ENCODE results near the gene GIPC2.
"Not testable (repeated sequence)": the region's sequence is repeated elsewhere in the genome, so short reads cannot be mapped to it uniquely, and the experiment has no call there.

The GIPC2 gene

DNA sequence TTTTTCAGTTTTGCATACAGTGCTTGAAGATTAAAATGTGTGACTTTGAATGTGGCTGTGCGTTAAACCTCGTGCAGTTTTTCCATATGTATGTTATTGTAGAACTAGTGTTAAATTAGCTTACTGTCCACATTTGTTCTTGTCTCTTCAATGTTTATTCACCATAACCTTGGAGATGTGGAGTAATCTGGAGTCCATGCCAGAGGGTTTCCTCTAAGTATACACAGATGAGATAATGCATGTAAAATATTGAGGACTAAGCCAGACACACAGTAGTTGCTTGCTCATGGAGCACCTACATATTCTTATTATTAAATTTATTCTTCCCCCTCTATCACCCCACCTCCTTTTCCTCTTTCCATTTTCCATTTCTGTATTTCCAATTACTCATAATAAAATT is 7.7 kb upstream of the GIPC2 start:
- DNase-seq = peak; percentile 56

GRCh38 chr1:78038491-78038939 is 7.3 kb upstream of the GIPC2 start:
- peak; percentile 84 for DNase-seq

DNA sequence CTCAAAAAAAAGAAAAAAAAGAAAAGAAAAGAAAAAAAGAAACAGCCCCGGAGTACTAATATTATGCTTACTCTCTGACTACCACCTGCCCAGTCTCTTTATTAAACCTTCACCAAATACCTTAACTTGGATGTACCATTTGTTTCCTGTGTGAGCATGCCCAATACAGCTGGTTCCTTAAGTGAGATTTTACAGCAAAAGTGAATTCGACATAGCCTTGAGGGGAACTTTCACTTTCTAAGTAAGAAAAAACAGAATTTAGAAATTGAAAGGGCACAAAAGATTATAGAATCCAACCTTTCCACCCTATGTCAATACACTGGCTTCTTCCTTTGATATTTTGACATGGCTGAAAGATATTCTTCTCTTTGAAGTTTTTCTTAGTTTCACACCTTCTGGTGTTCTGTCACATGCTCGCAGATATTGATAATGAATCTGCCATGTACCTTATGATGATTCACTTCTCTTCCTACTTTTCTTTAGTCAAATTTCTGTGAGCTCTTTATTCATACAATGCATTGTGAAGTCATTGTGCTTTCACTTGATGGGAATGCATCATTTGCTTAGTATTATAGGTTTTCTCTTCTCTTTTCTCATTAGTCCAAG is 5.2 kb upstream of the GIPC2 start:
- no peak for DNase-seq

DNA sequence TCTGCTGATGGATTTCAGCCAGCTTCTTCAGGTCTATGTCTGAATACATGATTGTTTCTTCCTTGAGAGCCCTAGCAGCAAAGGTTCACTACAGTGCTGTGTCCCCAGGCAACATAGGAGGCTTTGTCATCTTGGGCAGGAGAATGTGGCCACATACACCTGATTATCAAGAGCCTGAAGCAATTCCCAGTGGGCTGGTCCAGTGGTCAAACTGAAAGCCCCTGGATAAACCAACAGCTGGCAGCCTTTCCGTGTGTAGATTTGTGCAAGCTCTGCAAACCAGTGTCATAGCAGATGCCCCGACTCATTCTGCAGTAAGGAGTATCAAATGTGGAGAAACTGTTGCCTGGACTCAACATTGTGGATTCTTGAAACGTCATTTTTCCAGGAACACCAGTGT is 2.3 kb upstream of the GIPC2 start:
- DNase-seq = no peak

DNA sequence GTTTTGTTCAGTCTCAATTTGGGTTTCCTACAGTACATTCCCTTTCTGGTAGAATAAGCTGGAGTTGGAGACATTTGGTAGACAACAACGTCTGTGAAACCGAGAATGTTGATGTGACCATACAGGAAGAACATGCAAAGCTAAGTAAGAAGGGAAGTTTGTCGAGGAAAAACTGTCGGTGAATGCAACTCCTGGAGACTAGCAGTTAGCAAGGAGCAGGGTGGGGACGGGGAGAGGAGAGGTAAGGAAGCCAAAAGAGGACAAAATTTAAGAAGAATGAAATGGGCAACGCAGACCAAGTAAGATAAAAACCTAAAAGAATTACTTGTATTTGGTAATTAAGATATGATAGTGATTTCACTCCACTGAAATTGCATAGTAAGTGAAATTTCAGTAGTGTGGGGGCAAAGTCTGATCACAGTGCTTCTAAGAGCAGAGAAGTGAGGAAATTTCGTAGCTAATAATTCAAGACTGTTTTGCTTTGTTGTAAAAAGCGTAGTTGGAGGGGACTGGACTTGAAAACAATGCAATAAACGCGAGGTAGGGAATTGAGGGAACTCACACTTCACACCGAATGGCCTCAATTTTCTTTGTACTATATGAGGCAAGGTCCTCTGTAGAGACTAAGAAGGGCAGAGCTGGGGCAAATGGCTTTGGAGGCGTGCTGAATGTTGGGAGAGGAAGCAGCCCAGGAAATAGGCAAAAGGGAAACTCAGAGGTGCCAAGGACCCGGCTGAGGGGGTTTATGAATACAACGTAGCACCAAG is 787 bp upstream of the GIPC2 start:
- no peak for DNase-seq

- DNase-seq = no peak
Observed at GRCh38 chr1:78045563-78045925, 222 bp upstream of the GIPC2 start.

- no peak for DNase-seq
Observed at GRCh38 chr1:78047106-78047505, 1.3 kb downstream of the GIPC2 start.

DNA sequence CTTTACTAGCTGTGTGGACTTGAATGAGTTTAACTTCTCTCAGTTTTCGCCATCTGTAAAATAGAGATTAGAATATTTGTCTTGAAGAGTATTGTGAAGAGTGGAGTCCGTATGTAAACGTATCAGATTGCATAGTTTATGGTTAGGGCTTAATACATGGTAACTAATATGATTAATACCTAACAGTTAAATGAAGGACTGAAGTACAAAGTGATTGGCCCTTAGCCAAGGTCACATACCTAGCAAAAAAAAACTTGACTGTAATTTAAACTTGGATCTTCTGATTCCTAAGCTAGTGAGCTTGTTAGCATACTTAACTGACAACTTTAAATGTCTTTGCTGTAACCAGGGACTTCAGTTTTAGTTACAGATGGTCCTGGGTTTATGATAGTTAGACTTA is 1.9 kb downstream of the GIPC2 start:
- DNase-seq = no peak

- no peak for DNase-seq
Observed at GRCh38 chr1:78048446-78048845, 2.7 kb downstream of the GIPC2 start.

DNA sequence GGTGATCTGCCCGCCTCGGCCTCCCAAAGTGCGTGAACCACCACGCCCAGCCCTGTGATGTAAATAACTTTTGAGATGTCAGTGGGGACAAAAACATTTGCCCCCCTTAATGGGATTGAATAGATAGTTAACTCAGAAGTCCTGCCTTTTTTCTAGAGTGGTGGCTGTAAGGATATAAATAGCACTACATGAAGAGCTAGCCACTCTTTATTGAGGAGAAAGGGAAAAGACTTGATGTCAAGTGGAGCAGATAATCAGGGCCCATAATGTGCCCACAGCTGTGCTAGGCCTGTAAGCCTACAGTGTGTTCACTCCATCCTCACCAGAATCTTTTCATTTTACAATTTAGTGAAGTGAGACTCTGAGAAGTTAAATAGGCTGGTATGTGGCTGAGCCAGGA is 3.6 kb downstream of the GIPC2 start:
- no peak for DNase-seq

GRCh38 chr1:78051005-78051404 is 5.2 kb downstream of the GIPC2 start:
- no peak for DNase-seq

GRCh38 chr1:78052685-78053405 is 7.1 kb downstream of the GIPC2 start:
- no peak for DNase-seq

DNA sequence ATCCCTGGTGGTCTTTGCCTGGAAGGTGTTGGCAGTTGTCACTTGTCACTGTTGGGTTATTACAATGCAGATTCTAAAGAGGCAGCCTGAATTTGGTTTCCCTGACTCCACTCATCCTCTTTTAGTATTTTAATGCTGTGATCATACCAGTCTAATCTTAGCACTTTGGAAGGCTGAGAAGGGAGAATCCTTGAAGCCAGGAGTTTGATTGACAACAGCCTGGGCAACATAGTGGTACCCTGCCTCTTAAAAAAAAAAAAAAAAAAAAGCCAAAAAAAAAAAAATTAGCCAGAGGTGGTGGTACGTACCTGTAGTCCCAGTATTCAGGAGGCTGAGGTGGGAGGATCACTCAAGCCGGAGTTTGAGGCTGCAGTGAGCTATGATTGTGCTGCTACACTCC is 7.7 kb downstream of the GIPC2 start:
- DNase-seq = no peak

- no peak for DNase-seq
Observed at GRCh38 chr1:78054559-78054958, 8.8 kb downstream of the GIPC2 start.

GRCh38 chr1:78054972-78055371 is 9.2 kb downstream of the GIPC2 start:
- no peak for DNase-seq

GRCh38 chr1:78055565-78056132 is 9.9 kb downstream of the GIPC2 start:
- no peak for DNase-seq

- no peak for DNase-seq
Observed at GRCh38 chr1:78058670-78059069, 12.9 kb downstream of the GIPC2 start.

DNA sequence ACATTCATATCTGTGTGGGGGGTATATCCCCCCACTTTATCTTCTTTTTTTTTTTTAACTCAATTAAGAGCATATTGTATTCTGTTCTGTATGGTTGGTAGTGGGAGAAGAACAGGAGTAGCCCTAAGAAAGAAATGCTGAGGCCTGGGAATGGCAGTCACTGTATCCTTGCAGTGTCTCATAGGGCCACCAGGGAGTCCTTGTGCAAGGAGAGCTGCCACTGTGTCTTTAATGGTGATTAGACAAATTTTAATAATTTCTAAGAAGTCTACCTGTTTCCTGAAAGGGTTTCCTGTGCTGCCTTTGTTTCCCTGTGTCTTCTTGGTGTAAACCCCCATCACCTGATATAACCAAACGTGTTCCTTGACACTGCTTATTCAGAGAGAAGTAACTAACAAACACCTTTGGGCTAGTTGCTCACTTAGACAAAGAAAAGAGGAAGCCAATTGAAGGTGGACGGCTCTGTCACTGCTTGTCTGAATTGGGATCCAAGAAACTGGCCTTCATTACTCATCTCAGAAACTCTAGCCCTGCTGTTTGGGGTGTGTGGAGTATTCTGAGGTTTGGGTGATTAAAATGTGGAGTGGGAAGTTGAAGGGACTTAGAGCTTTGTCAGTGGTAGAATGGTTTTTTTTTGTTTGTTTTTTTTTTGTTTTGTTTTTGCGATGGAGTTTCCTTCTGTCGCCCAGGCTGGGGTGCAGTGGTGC is 15.2 kb downstream of the GIPC2 start:
- DNase-seq = no peak

- no peak for DNase-seq
Observed at GRCh38 chr1:78061825-78062523, 16.2 kb downstream of the GIPC2 start.

GRCh38 chr1:78064886-78065285 is 19.1 kb downstream of the GIPC2 start:
- not testable (repeated sequence) for DNase-seq

DNA sequence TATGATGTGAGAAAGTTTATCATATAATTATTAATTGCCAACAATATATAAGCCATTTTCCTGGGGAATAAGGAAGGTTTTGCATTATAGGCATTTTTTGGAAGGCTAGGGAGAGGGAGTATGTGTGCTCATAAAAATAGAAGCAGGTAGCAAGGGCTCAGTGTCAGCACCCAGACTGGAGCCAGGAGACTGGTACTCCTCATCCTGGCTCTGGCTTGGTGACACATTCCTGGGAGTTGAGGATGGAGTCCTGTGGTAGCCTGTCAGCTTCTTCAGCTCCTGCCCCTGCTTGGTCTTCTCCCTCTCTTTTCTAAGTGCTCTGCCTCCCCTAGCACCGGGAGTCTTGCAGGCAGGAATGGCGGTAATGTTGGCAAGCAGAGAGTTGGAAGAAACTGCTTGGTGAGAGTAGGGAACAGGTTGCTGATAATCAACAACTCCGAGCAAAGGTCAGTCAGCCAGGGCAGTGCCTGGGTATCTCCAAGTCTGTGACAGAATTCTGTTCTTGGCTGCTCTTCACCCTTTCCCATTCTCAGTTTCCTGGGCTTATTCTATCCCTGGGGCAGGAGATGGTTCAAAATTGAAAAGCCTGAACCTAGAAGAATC is 23.0 kb downstream of the GIPC2 start:
- DNase-seq = no peak

GRCh38 chr1:78069784-78070183 is 24.0 kb downstream of the GIPC2 start:
- no peak for DNase-seq
